ENCODE results near the gene LYRM9. TPM values are rescaled to one million over a fixed set of nuclear protein-coding genes. Genes with fewer than 3 reads are reported as not detected.
"Not testable (repeated sequence)": the region's sequence is repeated elsewhere in the genome, so short reads cannot be mapped to it uniquely, and the experiment has no call there.

Gene LYRM9
- total and polyA plus RNA-seq, 2 of the 8 experiments (the other 6 are each of a cell fraction or from before 2014, with no cell fraction given) = 4.3 to 5.2 TPM

DNA sequence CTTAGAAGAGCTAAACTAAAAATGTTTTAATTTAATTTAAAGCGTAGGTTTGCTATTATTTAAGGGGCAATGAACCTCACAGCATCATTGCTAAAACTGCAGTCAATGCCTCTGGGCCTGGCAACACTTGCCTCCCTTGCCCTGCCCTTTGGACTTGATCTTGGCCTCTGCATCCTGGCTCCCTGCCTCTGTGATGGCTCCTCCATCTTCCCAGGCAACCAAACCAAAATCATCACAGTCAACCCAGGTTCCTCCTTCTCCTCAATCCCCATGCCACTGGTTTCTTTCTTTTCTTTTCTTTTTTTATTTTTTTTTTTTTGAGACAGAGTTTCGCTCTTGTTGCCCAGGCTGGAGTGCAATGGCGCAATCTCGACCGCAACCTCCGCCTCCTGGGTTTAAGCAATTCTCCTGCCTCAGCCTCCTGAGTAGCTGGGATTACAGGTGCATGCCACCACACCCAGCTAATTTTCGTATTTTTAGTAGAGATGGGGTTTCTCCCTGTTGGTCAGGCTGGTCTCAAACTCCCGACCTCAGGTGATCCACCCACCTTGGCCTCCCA is 6.7 kb downstream of the LYRM9 start:
- not testable (repeated sequence) for H3K23ac ChIP-seq (ENCODE audit: insufficient read length); H4K8ac ChIP-seq (ENCODE audit: extremely low read depth, insufficient read depth, low read length); H3K14ac ChIP-seq (ENCODE audit: insufficient read length); H3K18ac ChIP-seq (ENCODE audit: extremely low read depth, low read length); H3K4me3 ChIP-seq (ENCODE audit: extremely low read depth in 1 of 4, insufficient read depth in 2 of 4, low read depth in 3 of 4, low read length in 4 of 4); H3K27me3 ChIP-seq (replicated peaks in 1 of 4; ENCODE audit: control insufficient read depth in 3 of 4, extremely low read depth in 1 of 4, insufficient read depth in 3 of 4, low read length in 3 of 4); DNase-seq (ENCODE audit: low read depth in 1 of 2, low spot score in 2 of 2); H3K9ac ChIP-seq (replicated peaks in 1 of 4; ENCODE audit: extremely low read depth in 1 of 4, low read depth in 3 of 4, low read length in 3 of 4); H2BK20ac ChIP-seq (ENCODE audit: low read length); H2AFZ ChIP-seq (ENCODE audit: low read length); H2BK120ac ChIP-seq (replicated peaks; ENCODE audit: low read depth, low read length); H3K23me2 ChIP-seq (ENCODE audit: low read depth, low read length); H3K79me1 ChIP-seq (ENCODE audit: low read depth, low read length); H4K91ac ChIP-seq (replicated peaks; ENCODE audit: insufficient read length, low read length); H2BK15ac ChIP-seq (ENCODE audit: low read length); H2BK5ac ChIP-seq (ENCODE audit: low read depth, low read length); FAIRE-seq; H3K56ac ChIP-seq (replicated peaks; ENCODE audit: insufficient read length, low read depth, low read length); H3K4me2 ChIP-seq (ENCODE audit: insufficient read depth in 1 of 2, low read depth in 2 of 2, low read length in 2 of 2); H4K20me1 ChIP-seq (replicated peaks in 1 of 2; ENCODE audit: control insufficient read depth in 1 of 2, insufficient read depth in 2 of 2, low read length in 2 of 2); H3K36me3 ChIP-seq (ENCODE audit: control insufficient read depth in 2 of 4, insufficient read depth in 4 of 4, low read length in 3 of 4); H3K79me2 ChIP-seq (ENCODE audit: control insufficient read depth in 1 of 2, insufficient read depth in 2 of 2, low read length in 2 of 2); H3K4ac ChIP-seq (replicated peaks; ENCODE audit: insufficient read length, low read depth, low read length); H3K9me3 ChIP-seq (ENCODE audit: insufficient read depth in 2 of 2, low read depth in 1 of 2, low read length in 1 of 2); H2AK5ac ChIP-seq (ENCODE audit: low read depth, low read length); H4K5ac ChIP-seq (ENCODE audit: insufficient read length, low read depth, low read length); H2BK12ac ChIP-seq (ENCODE audit: low read depth, low read length); H3K27ac ChIP-seq (ENCODE audit: low read depth, low read length)
- WGBS, 2 experiments (ENCODE audit: extremely low coverage in 1 of 2, insufficient coverage in 1 of 2, insufficient read length in 1 of 2, insufficient replicate concordance in 2 of 2, low coverage in 1 of 2, low lambda C conversion rate in 2 of 2, missing lambda C conversion rate in 1 of 2) = 92% methylated on average over 7 of the region's 8 CpGs; no CpG with 5 or more reads in 1 of the 2 experiments
- peaks cover 4 to 28% (median 14%) of the 10 kb centered on the region in 4 experiments; a peak in 6 of 7 replicates for H3K4me1 ChIP-seq (replicated peaks in 1 of 4; ENCODE audit: control insufficient read depth in 3 of 4, insufficient read depth in 4 of 4, low read length in 3 of 4)
- CTCF ChIA-PET (ENCODE audit: partially characterized antibody) = interaction anchor here (0.6 to 16.1 kb wide), 2 partner anchors 78 to 460 kb away, joined by 3 to 299 read pairs; no protein-coding TSS in a partner anchor
- POLR2A ChIA-PET (ENCODE audit: partially characterized antibody) = interaction anchor here (1.0 kb wide), 1 partner anchor 12 kb away, joined by 3 read pairs; no protein-coding TSS in a partner anchor

Measured in H1 (cell line).